Thymus (tissue), 11 donors: ENCODE measurements around the gene THEMIS. TPM values are rescaled to one million over a fixed set of nuclear protein-coding genes. Genes with fewer than 3 reads are reported as not detected.
"Not testable (repeated sequence)": the region's sequence is repeated elsewhere in the genome, so short reads cannot be mapped to it uniquely, and the experiment has no call there.

Source experiments
- DNase-seq, 9 donors: peaks; one replicate each; pipeline ENCODE4 v3.0.0-alpha.2; 2013; ENCODE audit warnings: low spot score in 9 of 9, low read depth in 6 of 9, missing footprints in 1 of 9
- H3K27ac ChIP-seq, 2 donors: one replicate each; pipeline ENCODE4 v1.5.1; 2013; ENCODE audit warnings: control low read depth in 1 of 2, low read depth in 1 of 2, low read length in 1 of 2, mild to moderate bottlenecking in 1 of 2, moderate library complexity in 1 of 2
- H3K27me3 ChIP-seq, 2 donors: one replicate each; pipeline ENCODE4 v1.5.1; 2013; ENCODE audit warnings: low read length in 1 of 2; ENCODE audit not compliant: control insufficient read depth in 2 of 2, insufficient read depth in 1 of 2
- H3K36me3 ChIP-seq, 2 donors: one replicate each; pipeline ENCODE4 v1.5.1; 2013; ENCODE audit warnings: low read length in 1 of 2, mild to moderate bottlenecking in 1 of 2, moderate library complexity in 1 of 2; ENCODE audit not compliant: control insufficient read depth in 2 of 2, insufficient read depth in 2 of 2
- H3K4me1 ChIP-seq, 2 donors: one replicate each; pipeline ENCODE4 v1.5.1; 2013; ENCODE audit warnings: low read length in 2 of 2; ENCODE audit not compliant: control insufficient read depth in 2 of 2, insufficient read depth in 2 of 2
- H3K4me3 ChIP-seq, 2 donors: one replicate each; pipeline ENCODE4 v1.5.1; 2013; ENCODE audit warnings: low read length in 2 of 2, control low read depth in 1 of 2, mild to moderate bottlenecking in 1 of 2
- H3K9me3 ChIP-seq, 2 donors: one replicate each; pipeline ENCODE4 v1.5.1; 2013; ENCODE audit warnings: low read length in 1 of 2, mild to moderate bottlenecking in 1 of 2; ENCODE audit not compliant: control insufficient read depth in 2 of 2, insufficient read depth in 1 of 2
- WGBS: extraction: QIAGEN DNeasy Blood & Tissue Kit; methylation state at CpG from one replicate; pipeline ENCODE4 v1.1.7; 2013; 5-methylcytosine and 5-hydroxymethylcytosine counted together
- polyA plus RNA-seq: library from polyadenylated mRNA; stranded (reverse); fragments of 200-250 nt; gene quantifications from one replicate; pipeline ENCODE4 v1.2.3, GENCODE V29; 2013
- total RNA-seq: library from RNA; stranded (reverse); fragments of 120-200 nt; gene quantifications from one replicate; pipeline ENCODE4 v1.2.4, GENCODE V29; 2013
- donor health status: healthy.

Gene THEMIS
- total and polyA plus RNA-seq, 2 donors: 17.2 to 71.3 TPM

- WGBS: 98% methylated on average over 11 of the region's 11 CpGs
- Histone ChIP-seq H3K4me3 (no peak overlapping the region), H3K27me3 (no peaks in the 10 kb centered on the region), H3K9me3 (peaks cover 0 to 9% of the 10 kb centered on the region in 2 donors), H3K4me1 (peaks cover 3 to 14% of the 10 kb centered on the region in 2 donors), H3K27ac (no peak overlapping the region), H3K36me3 (peaks cover 17 to 49% of the 10 kb centered on the region in 2 donors)
- DNase-seq: no peak
Observed at GRCh38 chr6:127791779-127792528, 108.9 kb downstream of the THEMIS start.

GRCh38 chr6:127790571-127790970 lies 110.3 kb downstream of the THEMIS start:
- Histone ChIP-seq H3K4me3 (no peak overlapping the region), H3K9me3 (peaks cover 0 to 9% of the 10 kb centered on the region in 2 donors), H3K36me3 (peaks cover 20 to 39% of the 10 kb centered on the region in 2 donors), H3K27me3 (no peaks in the 10 kb centered on the region), H3K27ac (peak overlapping the region in 1 of 2 donors; percentile 52), H3K4me1 (peaks cover 3 to 14% of the 10 kb centered on the region in 2 donors)
- over 99% methylated on average over 5 of the region's 5 CpGs for WGBS
- no peak for DNase-seq

- Histone ChIP-seq H3K27me3 (no peaks in the 10 kb centered on the region), H3K4me1 (peaks cover 0 to 2% of the 10 kb centered on the region in 2 donors), H3K36me3 (peaks cover 20 to 42% of the 10 kb centered on the region in 2 donors), H3K4me3 (no peak overlapping the region), H3K9me3 (peaks cover 0 to 6% of the 10 kb centered on the region in 2 donors), H3K27ac (no peak overlapping the region)
- WGBS: 71% methylated on average over 1 of the region's 1 CpG
- no peak for DNase-seq
Observed at GRCh38 chr6:127786109-127786508, 114.7 kb downstream of the THEMIS start.

GRCh38 chr6:127784468-127784867 lies 116.4 kb downstream of the THEMIS start:
- H3K27me3 ChIP-seq: no peaks in the 10 kb centered on the region
- H3K36me3 ChIP-seq: peaks cover 12 to 34% of the 10 kb centered on the region in 2 donors
- H3K9me3 ChIP-seq: peaks cover 0 to 6% of the 10 kb centered on the region in 2 donors
- no peak for DNase-seq
- no peak overlapping the region for H3K4me3 ChIP-seq
- peaks cover 0 to 2% of the 10 kb centered on the region in 2 donors for H3K4me1 ChIP-seq
- H3K27ac ChIP-seq: no peak overlapping the region
- 83% methylated on average over 1 of the region's 1 CpG for WGBS

- not testable (repeated sequence) for H3K27ac ChIP-seq, H3K27me3 ChIP-seq, H3K4me1 ChIP-seq, H3K4me3 ChIP-seq, DNase-seq, H3K9me3 ChIP-seq
- peaks cover 10 to 30% of the 10 kb centered on the region in 2 donors for H3K36me3 ChIP-seq
- WGBS: 82% methylated on average over 4 of the region's 4 CpGs
Observed at GRCh38 chr6:127781636-127782272, 119.1 kb downstream of the THEMIS start.

- no peak overlapping the region for H3K4me3 ChIP-seq
- 88% methylated on average over 2 of the region's 2 CpGs for WGBS
- H3K27me3 ChIP-seq: no peaks in the 10 kb centered on the region
- H3K4me1 ChIP-seq: no peaks in the 10 kb centered on the region
- DNase-seq: no peak
- H3K27ac ChIP-seq: no peak overlapping the region
- H3K36me3 ChIP-seq: peaks cover 0 to 17% of the 10 kb centered on the region in 2 donors
- H3K9me3 ChIP-seq: no peaks in the 10 kb centered on the region
Observed at GRCh38 chr6:127776320-127776719, 124.5 kb downstream of the THEMIS start.

GRCh38 chr6:127775371-127775770 lies 125.5 kb downstream of the THEMIS start:
- 92% methylated on average over 1 of the region's 1 CpG for WGBS
- Histone ChIP-seq H3K4me3 (no peak overlapping the region), H3K27ac (no peak overlapping the region), H3K4me1 (no peaks in the 10 kb centered on the region), H3K36me3 (peaks cover 0 to 14% of the 10 kb centered on the region in 2 donors), H3K27me3 (no peaks in the 10 kb centered on the region), H3K9me3 (no peaks in the 10 kb centered on the region)
- no peak for DNase-seq

- Histone ChIP-seq H3K36me3 (peaks cover 0 to 10% of the 10 kb centered on the region in 2 donors), H3K4me1 (no peaks in the 10 kb centered on the region), H3K4me3 (no peak overlapping the region), H3K27me3 (no peaks in the 10 kb centered on the region), H3K27ac (no peak overlapping the region), H3K9me3 (no peaks in the 10 kb centered on the region)
- DNase-seq: no peak
- 88% methylated on average over 4 of the region's 4 CpGs for WGBS
Observed at GRCh38 chr6:127768745-127769144, 132.1 kb downstream of the THEMIS start.

GRCh38 chr6:127768223-127768622 lies 132.6 kb downstream of the THEMIS start:
- H3K4me3 ChIP-seq: no peak overlapping the region
- no peak for DNase-seq
- peaks cover 0 to 10% of the 10 kb centered on the region in 2 donors for H3K36me3 ChIP-seq
- H3K27ac ChIP-seq: no peak overlapping the region
- no peaks in the 10 kb centered on the region for H3K4me1 ChIP-seq
- no peaks in the 10 kb centered on the region for H3K27me3 ChIP-seq
- WGBS: 79% methylated on average over 3 of the region's 3 CpGs
- H3K9me3 ChIP-seq: no peaks in the 10 kb centered on the region
